Vagina (tissue), 2 donors: ENCODE measurements around the gene VIPR2. TPM values are rescaled to one million over a fixed set of nuclear protein-coding genes. Genes with fewer than 3 reads are reported as not detected.

ENCODE experiments used
- DNase-seq, 2 donors: peaks; one replicate each; pipeline ENCODE4 v3.0.0-alpha.2; 2017; ENCODE audit errors: extremely low spot score in 2 of 2
- H3K27ac ChIP-seq: fragments of 200-600 bp; sonication (generic); one replicate; pipeline ENCODE4 v1.5.1; 2019
- H3K27me3 ChIP-seq: fragments of 200-600 bp; sonication (generic); one replicate; pipeline ENCODE4 v1.5.1; 2019
- H3K36me3 ChIP-seq, 2 donors: fragments of 200-600 bp; sonication (generic); one replicate each; pipeline ENCODE4 v1.5.1; 2017 to 2019
- H3K4me1 ChIP-seq: fragments of 200-600 bp; sonication (generic); one replicate; pipeline ENCODE4 v1.5.1; 2019
- H3K4me3 ChIP-seq, 2 donors: fragments of 200-600 bp; sonication (generic); 1 replicate in 1 of 2; 2 replicates in 1 of 2; pipeline ENCODE4 v1.5.1; 2016 to 2019
- H3K9me3 ChIP-seq: fragments of 200-600 bp; sonication (generic); one replicate; pipeline ENCODE4 v1.5.1; 2019
- POLR2A ChIP-seq, 2 donors: fragments of 450-650 bp; IDR thresholded peaks; one replicate each; pipeline ENCODE4 v1.6.1; 2017; ENCODE audit warnings: antibody characterized with exemption in 2 of 2, mild to moderate bottlenecking in 2 of 2, moderate library complexity in 2 of 2
- POLR2AphosphoS5 ChIP-seq, 2 donors: sonication (generic); formaldehyde crosslinking; IDR thresholded peaks; one replicate each; pipeline ENCODE4 v1.9.0; 2017; ENCODE audit warnings: antibody characterized with exemption in 2 of 2, mild to moderate bottlenecking in 2 of 2, low read depth in 1 of 2; ENCODE audit not compliant: insufficient read depth in 1 of 2
- intact Hi-C: fragments of 100-400 bp; cut with DNase I; formaldehyde crosslinking; loops from one replicate; pipeline ENCODE4 v1.15.1; 2023
- total RNA-seq: library from RNA; depleted of rRNA; stranded (reverse); fragments of >200 nt; gene quantifications from one replicate; pipeline ENCODE4 v1.2.3, GENCODE V29; 2016
- TF ChIP-seq, protein P1 (sequence below), 3 experiments: fragments of 450-650 bp in 2 of 3; fragments of 200-600 bp in 1 of 3; sonication (generic) in 1 of 3; IDR thresholded peaks; one replicate each; pipeline ENCODE4 v1.5.1; 2017 to 2019; ENCODE audit warnings: antibody characterized with exemption in 3 of 3, mild to moderate bottlenecking in 2 of 3, moderate library complexity in 2 of 3

Gene VIPR2
- total RNA-seq, 1 donor from 2014 or later = 11.3 TPM

DNA sequence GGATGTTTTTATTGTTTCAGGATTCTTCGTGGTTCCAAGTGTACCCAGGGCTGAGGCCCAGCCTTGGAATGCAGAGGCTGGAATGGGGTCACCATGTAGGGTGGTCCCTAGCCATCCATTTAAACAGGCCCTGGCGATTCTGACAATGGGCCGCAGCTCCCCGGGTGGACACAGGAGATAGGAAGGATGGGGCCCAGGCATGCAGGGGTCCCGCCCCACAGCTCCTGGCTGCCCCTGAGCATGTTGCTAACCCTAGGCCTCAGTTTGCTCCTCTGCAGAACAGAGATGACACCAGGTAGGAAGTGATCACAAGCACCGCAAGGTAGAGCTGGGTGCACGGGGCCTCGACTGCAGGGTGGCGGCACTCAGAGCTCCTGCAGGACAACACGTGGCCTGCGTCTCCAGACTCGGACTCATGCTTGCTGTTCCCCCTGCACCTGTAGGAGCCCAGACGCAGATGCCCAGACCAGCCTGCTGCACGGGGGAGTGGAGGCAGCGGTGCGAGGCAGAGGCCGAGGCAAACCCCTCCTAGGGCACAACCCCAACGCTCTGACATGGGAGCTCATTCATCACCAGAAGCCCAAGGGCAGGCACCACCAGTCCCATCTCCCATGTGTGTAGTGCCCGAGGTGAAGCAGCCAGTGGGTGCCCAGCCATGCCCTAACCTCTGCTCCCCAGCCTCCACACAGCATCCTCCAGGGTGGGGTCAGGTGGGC, 25.5 kb downstream of the VIPR2 start:
- H3K27me3 ChIP-seq = no peaks in the 10 kb centered on the region
- intact Hi-C loops = no loop called here
- H3K9me3 ChIP-seq = no peaks in the 10 kb centered on the region
- H3K4me3 ChIP-seq = no peak overlapping the region
- no peaks in the 10 kb centered on the region for H3K36me3 ChIP-seq
- no peak for TF ChIP-seq POLR2A (IDR thresholded peaks at IDR 0.05)
- TF ChIP-seq POLR2AphosphoS5 (IDR thresholded peaks at IDR 0.05; ENCODE audit: insufficient read depth in 1 of 2, low read depth in 1 of 2) = no peak
- TF ChIP-seq, protein P1, sequence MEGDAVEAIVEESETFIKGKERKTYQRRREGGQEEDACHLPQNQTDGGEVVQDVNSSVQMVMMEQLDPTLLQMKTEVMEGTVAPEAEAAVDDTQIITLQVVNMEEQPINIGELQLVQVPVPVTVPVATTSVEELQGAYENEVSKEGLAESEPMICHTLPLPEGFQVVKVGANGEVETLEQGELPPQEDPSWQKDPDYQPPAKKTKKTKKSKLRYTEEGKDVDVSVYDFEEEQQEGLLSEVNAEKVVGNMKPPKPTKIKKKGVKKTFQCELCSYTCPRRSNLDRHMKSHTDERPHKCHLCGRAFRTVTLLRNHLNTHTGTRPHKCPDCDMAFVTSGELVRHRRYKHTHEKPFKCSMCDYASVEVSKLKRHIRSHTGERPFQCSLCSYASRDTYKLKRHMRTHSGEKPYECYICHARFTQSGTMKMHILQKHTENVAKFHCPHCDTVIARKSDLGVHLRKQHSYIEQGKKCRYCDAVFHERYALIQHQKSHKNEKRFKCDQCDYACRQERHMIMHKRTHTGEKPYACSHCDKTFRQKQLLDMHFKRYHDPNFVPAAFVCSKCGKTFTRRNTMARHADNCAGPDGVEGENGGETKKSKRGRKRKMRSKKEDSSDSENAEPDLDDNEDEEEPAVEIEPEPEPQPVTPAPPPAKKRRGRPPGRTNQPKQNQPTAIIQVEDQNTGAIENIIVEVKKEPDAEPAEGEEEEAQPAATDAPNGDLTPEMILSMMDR (IDR thresholded peaks at IDR 0.05) = no peak
- H3K4me1 ChIP-seq = peaks cover 16% of the 10 kb centered on the region
- no peak overlapping the region for H3K27ac ChIP-seq
- no peak for DNase-seq

DNA sequence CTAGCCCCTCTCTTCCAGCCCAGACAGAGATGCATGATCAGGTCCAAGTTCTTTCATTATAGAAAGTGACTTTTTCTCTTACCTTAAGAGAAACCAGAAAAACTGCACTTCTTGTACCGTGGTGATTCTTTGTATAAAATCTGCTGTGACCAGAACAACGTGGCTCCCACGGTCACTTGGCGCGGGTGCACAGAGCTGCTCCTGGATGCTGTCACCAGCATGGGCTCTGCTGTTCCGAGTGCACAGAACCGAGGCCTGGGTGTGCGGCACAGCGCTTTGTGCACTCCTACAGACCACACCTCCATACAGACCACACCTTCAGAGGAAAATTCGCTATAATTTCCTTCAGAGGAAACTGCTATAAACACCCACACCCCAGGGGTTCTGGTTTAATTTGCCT, 26.0 kb downstream of the VIPR2 start:
- DNase-seq = no peak
- Histone ChIP-seq H3K9me3 (no peaks in the 10 kb centered on the region), H3K36me3 (no peaks in the 10 kb centered on the region), H3K4me3 (no peak overlapping the region), H3K27me3 (no peaks in the 10 kb centered on the region), H3K27ac (no peak overlapping the region), H3K4me1 (peaks cover 18% of the 10 kb centered on the region)
- intact Hi-C loops = no loop called here
- TF ChIP-seq POLR2A (IDR thresholded peaks at IDR 0.05) = no peak
- TF ChIP-seq, protein P1 (IDR thresholded peaks at IDR 0.05) = no peak
- no peak for TF ChIP-seq POLR2AphosphoS5 (IDR thresholded peaks at IDR 0.05; ENCODE audit: insufficient read depth in 1 of 2, low read depth in 1 of 2)

DNA sequence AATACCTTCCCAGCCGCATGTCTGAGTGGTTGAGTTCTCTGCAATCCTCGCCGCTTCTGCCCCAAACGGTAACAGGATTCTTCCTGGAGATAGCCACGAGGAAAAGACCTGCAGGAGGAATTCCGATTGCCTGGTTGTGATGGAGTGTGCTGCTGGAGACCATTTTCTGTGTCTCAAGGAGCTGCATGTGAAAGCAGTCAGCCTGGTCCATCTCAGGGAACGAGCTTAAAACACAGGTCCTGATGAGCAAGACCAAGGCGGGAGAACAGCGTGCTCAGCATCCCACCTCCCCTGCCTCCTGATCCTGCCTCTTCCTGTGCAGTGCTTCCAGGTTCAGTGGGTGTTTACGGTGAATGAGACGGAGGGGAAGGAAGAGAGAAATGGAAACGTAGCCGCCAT, 26.5 kb downstream of the VIPR2 start:
- Histone ChIP-seq H3K27ac (no peak overlapping the region), H3K36me3 (no peaks in the 10 kb centered on the region), H3K4me1 (peaks cover 18% of the 10 kb centered on the region), H3K27me3 (no peaks in the 10 kb centered on the region), H3K4me3 (no peak overlapping the region), H3K9me3 (no peaks in the 10 kb centered on the region)
- no peak for DNase-seq
- TF ChIP-seq POLR2AphosphoS5 (IDR thresholded peaks at IDR 0.05; ENCODE audit: insufficient read depth in 1 of 2, low read depth in 1 of 2) = no peak
- no peak for TF ChIP-seq POLR2A (IDR thresholded peaks at IDR 0.05)
- TF ChIP-seq, protein P1 (IDR thresholded peaks at IDR 0.05) = no peak
- intact Hi-C loops = no loop called here

DNA sequence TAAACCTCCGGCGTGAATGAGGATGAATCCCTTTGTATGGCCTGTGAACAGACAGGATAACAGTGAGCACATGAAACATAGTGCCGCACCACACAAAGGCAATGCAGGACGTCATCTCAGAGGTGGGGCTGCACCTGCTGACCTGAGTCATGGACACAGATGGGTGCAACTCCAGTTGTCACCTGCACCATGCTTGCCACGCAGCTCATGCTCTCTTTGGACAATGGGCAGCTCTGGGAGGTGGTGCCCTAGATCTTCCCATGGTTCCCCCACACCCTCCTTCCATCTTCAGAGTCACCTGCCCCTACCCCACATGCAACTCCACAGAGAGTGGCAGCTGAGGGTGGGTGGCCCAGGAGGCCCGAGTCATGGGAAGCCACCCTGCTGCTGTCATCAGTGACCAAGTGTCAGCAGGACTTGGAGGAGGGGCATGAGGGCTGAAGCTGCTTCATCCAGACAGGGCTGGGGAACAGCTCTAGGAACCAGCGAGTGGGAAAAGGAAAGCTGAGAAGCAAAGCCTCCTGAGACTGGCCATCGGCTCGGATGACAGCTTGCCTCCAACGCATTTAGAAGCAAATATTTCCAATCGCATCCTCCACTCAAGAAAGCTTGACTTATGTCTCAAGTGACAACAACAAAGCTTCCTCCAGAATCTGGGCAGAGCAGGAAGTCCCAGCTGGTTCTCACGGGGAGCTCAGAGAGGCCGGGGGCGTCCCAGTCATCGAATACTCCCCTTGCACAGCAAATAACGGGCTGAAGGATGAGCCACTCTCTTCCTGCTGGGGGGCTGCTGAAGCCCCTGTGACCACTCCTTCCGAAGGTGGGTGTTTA, 27.1 kb downstream of the VIPR2 start:
- H3K27me3 ChIP-seq = no peaks in the 10 kb centered on the region
- H3K27ac ChIP-seq = no peak overlapping the region
- no peaks in the 10 kb centered on the region for H3K9me3 ChIP-seq
- H3K4me3 ChIP-seq = no peak overlapping the region
- DNase-seq = no peak
- peaks cover 18% of the 10 kb centered on the region for H3K4me1 ChIP-seq
- intact Hi-C loops = no loop called here
- TF ChIP-seq POLR2A (IDR thresholded peaks at IDR 0.05) (no peak), POLR2AphosphoS5 (IDR thresholded peaks at IDR 0.05; ENCODE audit: insufficient read depth in 1 of 2, low read depth in 1 of 2) (no peak)
- TF ChIP-seq, protein P1 (IDR thresholded peaks at IDR 0.05) = no peak
- no peaks in the 10 kb centered on the region for H3K36me3 ChIP-seq
